Right atrium auricular region (tissue), 2 donors: ENCODE results near the gene RAPGEF6. TPM values are rescaled to one million over a fixed set of nuclear protein-coding genes. Genes with fewer than 3 reads are reported as not detected.

Source experiments
- DNase-seq: peaks from one replicate; pipeline ENCODE4 v3.0.0-alpha.2; 2019; ENCODE audit warnings: low spot score
- H3K27ac ChIP-seq, 2 donors: fragments of 200-600 bp; sonication (generic); 1 replicate in 1 of 2; 2 replicates in 1 of 2; pipeline ENCODE4 v1.5.1; 2016 to 2019
- H3K27me3 ChIP-seq, 2 donors: fragments of 200-600 bp; sonication (generic); one replicate each; pipeline versions ENCODE4 v1.5.1 to v1.6.0; 2017 to 2019
- H3K36me3 ChIP-seq: fragments of 200-600 bp; sonication (generic); one replicate; pipeline ENCODE4 v1.5.1; 2016
- H3K4me1 ChIP-seq, 2 donors: fragments of 200-600 bp; sonication (generic); one replicate each; pipeline versions ENCODE4 v1.5.1 to v1.6.0; 2017 to 2019
- H3K4me3 ChIP-seq, 2 donors: fragments of 200-600 bp; sonication (generic); 1 replicate in 1 of 2; 2 replicates in 1 of 2; pipeline ENCODE4 v1.5.1; 2017 to 2019; ENCODE audit warnings: mild to moderate bottlenecking in 1 of 2, moderate library complexity in 1 of 2
- H3K9me3 ChIP-seq, 2 donors: fragments of 200-600 bp; sonication (generic); one replicate each; pipeline ENCODE4 v1.5.1; 2019
- total RNA-seq, 2 donors: library from RNA; depleted of rRNA; stranded (reverse); fragments of >200 nt; gene quantifications; one replicate each; pipeline ENCODE4 v1.1.0, GENCODE V29; 2016
- TF ChIP-seq, protein P1 (sequence below), 2 donors: fragments of 200-600 bp; sonication (generic); IDR thresholded peaks; one replicate each; pipeline ENCODE4 v1.5.1; 2019; ENCODE audit warnings: antibody characterized with exemption in 2 of 2

RAPGEF6 gene
- total RNA-seq, 2 donors from 2014 or later: 10.0 to 14.0 TPM

DNA sequence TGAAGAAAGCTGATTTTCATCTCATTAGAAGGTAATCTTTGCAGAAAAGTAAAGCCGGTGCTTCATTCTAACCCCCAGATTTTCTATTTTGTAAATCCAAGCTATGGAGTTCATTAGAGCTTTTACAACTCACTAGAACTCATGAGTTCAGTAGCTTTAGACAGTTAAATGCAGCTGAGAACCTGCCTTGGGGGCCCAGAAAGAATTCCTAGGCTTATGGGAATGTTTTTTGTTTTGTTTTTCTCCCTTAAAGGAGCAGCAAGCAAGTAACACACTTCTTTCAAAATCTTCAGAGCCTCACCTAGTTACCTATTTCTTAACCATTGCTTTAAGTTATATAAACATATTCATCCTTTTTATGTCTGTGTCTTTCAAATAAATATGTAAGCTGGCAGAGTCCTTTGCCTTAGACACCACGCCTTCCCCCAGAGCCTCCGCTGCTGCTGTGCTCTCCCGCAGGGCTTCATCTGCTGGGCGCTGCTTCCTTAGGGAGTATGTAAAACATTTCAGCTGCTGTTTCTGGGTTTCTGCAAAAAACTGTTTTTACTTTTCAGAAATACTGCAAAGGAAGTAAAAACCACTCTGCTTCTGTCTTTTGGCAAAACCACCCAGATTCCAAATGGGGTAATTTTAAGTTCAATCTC is 238.3 kb downstream of the RAPGEF6 start:
- no peaks in the 10 kb centered on the region for H3K27me3 ChIP-seq
- no peak overlapping the region for H3K4me3 ChIP-seq
- peaks cover 12% of the 10 kb centered on the region for H3K36me3 ChIP-seq
- no peak overlapping the region for H3K27ac ChIP-seq
- H3K4me1 ChIP-seq: no peaks in the 10 kb centered on the region
- peaks cover 0 to 7% of the 10 kb centered on the region in 2 donors for H3K9me3 ChIP-seq
- no peak for DNase-seq
- TF ChIP-seq, protein P1, sequence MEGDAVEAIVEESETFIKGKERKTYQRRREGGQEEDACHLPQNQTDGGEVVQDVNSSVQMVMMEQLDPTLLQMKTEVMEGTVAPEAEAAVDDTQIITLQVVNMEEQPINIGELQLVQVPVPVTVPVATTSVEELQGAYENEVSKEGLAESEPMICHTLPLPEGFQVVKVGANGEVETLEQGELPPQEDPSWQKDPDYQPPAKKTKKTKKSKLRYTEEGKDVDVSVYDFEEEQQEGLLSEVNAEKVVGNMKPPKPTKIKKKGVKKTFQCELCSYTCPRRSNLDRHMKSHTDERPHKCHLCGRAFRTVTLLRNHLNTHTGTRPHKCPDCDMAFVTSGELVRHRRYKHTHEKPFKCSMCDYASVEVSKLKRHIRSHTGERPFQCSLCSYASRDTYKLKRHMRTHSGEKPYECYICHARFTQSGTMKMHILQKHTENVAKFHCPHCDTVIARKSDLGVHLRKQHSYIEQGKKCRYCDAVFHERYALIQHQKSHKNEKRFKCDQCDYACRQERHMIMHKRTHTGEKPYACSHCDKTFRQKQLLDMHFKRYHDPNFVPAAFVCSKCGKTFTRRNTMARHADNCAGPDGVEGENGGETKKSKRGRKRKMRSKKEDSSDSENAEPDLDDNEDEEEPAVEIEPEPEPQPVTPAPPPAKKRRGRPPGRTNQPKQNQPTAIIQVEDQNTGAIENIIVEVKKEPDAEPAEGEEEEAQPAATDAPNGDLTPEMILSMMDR (IDR thresholded peaks at IDR 0.05): no peak

DNA sequence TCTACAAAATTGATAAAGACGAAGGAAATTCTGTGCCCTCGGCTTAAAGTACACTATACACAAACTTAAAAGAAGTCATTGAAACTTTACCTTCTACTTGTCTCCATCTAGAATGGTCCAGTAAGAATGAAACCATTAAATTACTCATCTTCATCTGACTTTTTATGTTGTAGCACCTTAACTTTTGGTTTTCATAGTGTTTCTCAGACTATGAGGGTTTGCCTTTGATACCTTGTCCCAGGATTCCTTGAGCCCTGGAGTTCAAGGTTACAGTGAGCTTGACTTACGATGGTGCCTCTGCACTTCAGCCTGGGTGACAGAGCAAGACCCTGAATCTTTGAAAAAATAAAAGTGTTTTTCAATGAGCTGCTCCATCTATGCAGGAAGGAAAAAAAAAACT is 239.0 kb downstream of the RAPGEF6 start:
- TF ChIP-seq, protein P1 (IDR thresholded peaks at IDR 0.05): no peak
- Histone ChIP-seq H3K27me3 (no peaks in the 10 kb centered on the region), H3K36me3 (peaks cover 12% of the 10 kb centered on the region), H3K4me3 (no peak overlapping the region), H3K4me1 (no peaks in the 10 kb centered on the region), H3K27ac (no peak overlapping the region), H3K9me3 (no peaks in the 10 kb centered on the region)
- no peak for DNase-seq

DNA sequence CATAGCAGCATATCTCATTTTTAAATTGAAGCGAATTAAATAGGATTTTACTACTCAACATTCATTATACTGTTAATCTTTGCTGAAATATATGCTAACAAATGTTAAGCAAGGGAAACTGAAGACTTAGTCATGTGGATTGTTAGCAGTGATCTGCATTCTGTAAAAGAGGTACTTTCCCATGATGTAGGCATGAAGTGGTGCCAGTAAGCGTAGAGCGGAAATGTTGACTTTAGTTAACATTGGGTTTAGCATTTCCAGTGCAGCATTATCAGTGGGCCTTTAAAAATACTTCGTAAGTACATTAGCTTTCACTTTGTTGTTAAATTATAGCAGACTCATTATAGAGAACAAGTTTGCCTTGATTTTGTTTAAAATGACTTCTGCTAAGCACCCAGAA is 240.9 kb downstream of the RAPGEF6 start:
- TF ChIP-seq, protein P1 (IDR thresholded peaks at IDR 0.05): no peak
- Histone ChIP-seq H3K9me3 (no peaks in the 10 kb centered on the region), H3K36me3 (peaks cover 12% of the 10 kb centered on the region), H3K27ac (no peak overlapping the region), H3K4me3 (no peak overlapping the region), H3K27me3 (no peaks in the 10 kb centered on the region), H3K4me1 (no peaks in the 10 kb centered on the region)
- no peak for DNase-seq

DNA sequence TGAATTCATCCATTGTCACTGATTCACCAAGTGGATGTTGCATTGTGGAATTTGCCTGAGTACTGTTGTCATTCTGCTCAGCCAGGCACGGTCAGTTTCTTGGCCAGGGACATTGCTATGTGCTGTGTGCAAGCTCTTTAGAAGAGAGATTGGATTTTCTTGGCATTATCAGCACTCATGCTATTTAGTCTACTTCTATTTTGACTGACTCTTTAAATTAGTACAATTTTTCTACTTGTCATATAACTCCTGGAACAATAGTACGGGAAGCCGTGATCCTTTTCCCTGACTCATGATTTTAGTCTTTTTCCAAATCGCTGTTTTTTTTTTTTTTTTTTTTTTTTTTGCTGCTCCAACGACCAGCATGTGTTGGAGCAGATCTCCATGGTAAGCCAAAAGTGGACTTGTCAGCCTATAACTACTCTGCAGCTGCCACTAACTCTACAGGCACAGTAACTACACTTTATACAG is 241.5 kb downstream of the RAPGEF6 start:
- TF ChIP-seq, protein P1 (IDR thresholded peaks at IDR 0.05): no peak
- no peak overlapping the region for H3K4me3 ChIP-seq
- peak overlapping the region in 1 of 2 donors; percentile 1 for H3K27ac ChIP-seq
- H3K9me3 ChIP-seq: no peaks in the 10 kb centered on the region
- DNase-seq: no peak
- peaks cover 11% of the 10 kb centered on the region for H3K36me3 ChIP-seq
- no peaks in the 10 kb centered on the region for H3K27me3 ChIP-seq
- H3K4me1 ChIP-seq: no peaks in the 10 kb centered on the region

DNA sequence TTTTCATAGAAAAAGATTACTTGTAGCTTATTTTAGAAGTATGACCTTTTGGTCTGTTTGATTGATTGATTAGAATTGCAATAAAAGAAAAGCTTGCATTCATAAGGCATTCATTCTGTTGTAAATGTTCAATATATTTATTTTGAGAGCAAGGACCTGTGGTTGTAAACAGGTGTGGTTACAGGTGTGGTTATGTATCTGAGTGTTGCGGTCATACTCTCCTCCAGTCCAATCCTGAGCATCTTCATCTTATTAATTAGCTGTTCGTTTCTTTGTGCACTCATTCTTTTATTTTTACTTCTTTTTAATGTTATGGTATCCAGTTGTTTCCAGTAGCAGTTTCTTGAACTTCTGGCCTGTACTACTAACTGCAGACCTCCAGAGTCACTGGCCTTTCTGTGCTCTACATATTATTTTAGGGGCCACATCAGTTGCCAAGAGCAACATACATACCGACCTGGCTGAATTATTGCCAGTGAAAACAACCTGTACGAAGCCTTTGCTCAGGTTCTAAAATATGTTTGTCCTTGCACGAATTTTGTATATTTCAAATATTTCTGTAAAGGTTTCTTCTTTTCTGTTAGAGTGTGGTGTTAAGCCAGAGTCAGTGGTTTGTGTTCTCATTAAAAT is 242.4 kb downstream of the RAPGEF6 start:
- H3K27ac ChIP-seq: no peak overlapping the region
- DNase-seq: no peak
- H3K36me3 ChIP-seq: peaks cover 8% of the 10 kb centered on the region
- no peak overlapping the region for H3K4me3 ChIP-seq
- no peaks in the 10 kb centered on the region for H3K9me3 ChIP-seq
- no peaks in the 10 kb centered on the region for H3K27me3 ChIP-seq
- TF ChIP-seq, protein P1 (IDR thresholded peaks at IDR 0.05): no peak
- H3K4me1 ChIP-seq: no peaks in the 10 kb centered on the region
